ENCODE results near the gene MYO1C.

GRCh38 chr17:1464186-1464585 lies 28.3 kb downstream of the MYO1C start:
- TF ChIP-seq CTCF (IDR thresholded peaks at IDR 0.05; ENCODE audit: low read depth, low read length) (no peak), EZH2phosphoT487 (IDR thresholded peaks at IDR 0.05; ENCODE audit: low read depth) (no peak)
